HepG2 (cell line): ENCODE results near the gene ESYT1. TPM values are rescaled to one million over a fixed set of nuclear protein-coding genes. Genes with fewer than 3 reads are reported as not detected.
A peak's percentile ranks its signal among the peaks of the same experiment; 100 is the strongest.

Experiments
- ATF4 ChIP-seq, 2 experiments: fragments of 450-650 bp in 1 of 2; sonication (generic) in 1 of 2; formaldehyde crosslinking; IDR thresholded peaks; 2 replicates each; pipeline versions ENCODE4 v1.5.0 to v1.8.0; 2020 to 2022; ENCODE audit warnings: mild to moderate bottlenecking in 1 of 2, missing genetic modification reagents in 1 of 2
- ETS1 ChIP-seq: sonication (generic); formaldehyde crosslinking; IDR thresholded peaks from 2 replicates; pipeline ENCODE4 v1.4.0; 2020; ENCODE audit warnings: missing genetic modification reagents
- GABPB1 ChIP-seq: IDR thresholded peaks from 2 replicates; pipeline ENCODE4 v1.6.1; 2016; ENCODE audit warnings: mild to moderate bottlenecking, missing genetic modification reagents, moderate library complexity, missing compliant biosample characterization
- KLF13 ChIP-seq: sonication (generic); formaldehyde crosslinking; IDR thresholded peaks from 2 replicates; pipeline ENCODE4 v1.4.0; 2020; ENCODE audit warnings: mild to moderate bottlenecking, missing genetic modification reagents
- LRRFIP1 ChIP-seq: sonication (generic); formaldehyde crosslinking; conservative IDR thresholded peaks from 2 replicates; pipeline ENCODE4 v1.4.0; 2020; ENCODE audit warnings: missing genetic modification reagents
- MBNL3 ChIP-seq: fragments of 250-450 bp; sonication (Bioruptor Pico); conservative IDR thresholded peaks from 2 replicates; pipeline ENCODE4 v1.8.0; 2022; ENCODE audit warnings: mild to moderate bottlenecking, inconsistent platforms
- PHB2 ChIP-seq: fragments of 450-650 bp; IDR thresholded peaks from 2 replicates; pipeline ENCODE4 v1.6.1; 2018; ENCODE audit not compliant: partially characterized antibody
- RBAK ChIP-seq: sonication (generic); formaldehyde crosslinking; IDR thresholded peaks from 2 replicates; pipeline ENCODE4 v1.5.1; 2020; ENCODE audit warnings: mild to moderate bottlenecking, missing genetic modification reagents
- RFX5 ChIP-seq: IDR thresholded peaks from 2 replicates; pipeline ENCODE4 v1.6.1; 2011; ENCODE audit warnings: low read depth, low read length, improper control_type of control experiment
- THYN1 ChIP-seq: sonication (generic); formaldehyde crosslinking; IDR thresholded peaks from 2 replicates; pipeline ENCODE4 v1.8.1; 2023; ENCODE audit warnings: low read depth, mild to moderate bottlenecking, moderate library complexity, missing genetic modification reagents, borderline replicate concordance
- ZFP82 ChIP-seq: sonication (generic); formaldehyde crosslinking; IDR thresholded peaks from 2 replicates; pipeline ENCODE4 v1.5.1; 2020; ENCODE audit warnings: mild to moderate bottlenecking, missing genetic modification reagents, borderline replicate concordance
- ZNF326 ChIP-seq: sonication (generic); formaldehyde crosslinking; IDR thresholded peaks from 2 replicates; pipeline ENCODE4 v1.4.0; 2020; ENCODE audit warnings: missing genetic modification reagents, borderline replicate concordance
- ZNF496 ChIP-seq: sonication (generic); formaldehyde crosslinking; IDR thresholded peaks from 2 replicates; pipeline ENCODE4 v1.8.1; 2023; ENCODE audit warnings: mild to moderate bottlenecking, moderate library complexity, missing genetic modification reagents; ENCODE audit not compliant: insufficient replicate concordance
- ZNF710 ChIP-seq: sonication (generic); formaldehyde crosslinking; IDR thresholded peaks from 2 replicates; pipeline ENCODE4 v1.5.0; 2020; ENCODE audit warnings: mild to moderate bottlenecking, missing genetic modification reagents, borderline replicate concordance
- polyA plus RNA-seq, 8 experiments: library from polyadenylated mRNA; depleted of rRNA in 3 of 8; stranded (reverse) in 7 of 8; unstranded in 1 of 8; fragments of >200 nt; fragmentation: Illumina TruSeq in 4 of 8; extraction: Trizol in 4 of 8; gene quantifications; 2 replicates each; pipeline versions ENCODE4 v1.2.1 to v1.2.3, GENCODE V29; 2011 to 2016; ENCODE audit warnings: low read depth in 4 of 8, missing spikeins in 1 of 8, mixed read lengths in 1 of 8; ENCODE audit not compliant: insufficient read depth in 1 of 8
- total RNA-seq, 5 experiments: library from RNA; depleted of rRNA; stranded (reverse); fragments of >200 nt; fragmentation: Illumina TruSeq; extraction: Trizol; gene quantifications; 2 replicates each; pipeline ENCODE4 v1.2.3, GENCODE V29; 2016; ENCODE audit warnings: low read depth in 1 of 5
- TF ChIP-seq, protein P1 (sequence below): sonication (generic); formaldehyde crosslinking; IDR thresholded peaks from 2 replicates; pipeline ENCODE4 v1.8.0; 2022; ENCODE audit warnings: missing genetic modification reagents, low read depth, mild to moderate bottlenecking, borderline replicate concordance
- TF ChIP-seq, protein P2 (sequence below): sonication (generic); formaldehyde crosslinking; IDR thresholded peaks from 2 replicates; pipeline ENCODE4 v1.5.1; 2020; ENCODE audit warnings: mild to moderate bottlenecking, missing genetic modification reagents

ESYT1 gene
- total and polyA plus RNA-seq, 2 of the 13 experiments (the other 11 are each of a cell fraction or from before 2014, with no cell fraction given) = 66.9 to 71.0 TPM

DNA sequence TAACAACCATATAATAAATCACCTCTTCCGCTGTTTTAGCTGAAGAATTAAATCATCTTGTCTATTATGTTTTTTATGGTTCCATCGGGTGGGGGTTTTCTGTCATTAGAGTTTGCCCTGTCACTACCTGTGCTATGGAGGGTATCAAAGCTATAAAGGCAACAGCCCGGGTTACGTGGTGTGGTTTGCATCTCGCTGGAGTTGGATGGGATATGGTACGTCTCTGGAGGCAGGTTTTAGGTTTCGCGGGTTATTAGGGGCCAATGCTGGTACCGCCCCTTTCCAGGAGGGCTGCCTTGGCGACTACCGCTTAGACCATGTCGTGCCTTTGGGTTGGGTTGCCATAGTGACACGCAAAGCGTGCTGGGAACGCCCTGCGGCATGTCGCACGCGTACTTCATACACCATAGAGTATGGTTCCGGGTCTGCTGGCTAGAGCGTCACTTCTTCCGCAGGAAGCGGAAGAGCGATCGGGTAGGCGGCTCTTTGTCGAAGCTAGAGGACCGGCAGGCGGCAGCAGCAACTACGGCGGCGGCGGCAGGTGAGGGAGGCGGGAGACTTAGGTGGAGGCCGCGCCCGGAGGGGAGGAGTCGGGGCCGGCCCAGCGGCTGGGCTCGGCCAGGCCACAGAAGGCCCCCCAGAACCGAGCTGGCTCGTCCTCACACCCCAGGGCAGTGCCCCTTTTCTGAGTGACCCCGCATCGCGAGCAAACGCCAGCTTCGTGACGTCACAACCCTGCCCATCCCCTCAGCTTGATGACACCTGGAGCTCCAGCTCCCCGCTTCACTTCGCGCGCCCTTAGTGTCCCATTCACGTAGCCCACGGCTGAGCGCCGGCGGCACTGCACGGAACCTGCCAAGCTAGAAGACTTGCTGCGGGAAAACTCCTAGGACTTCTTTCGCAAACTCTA, 10.0 kb upstream of the ESYT1 start, which contains the start of gene ZC3H10 (continued):
- no peak for TF ChIP-seq LRRFIP1
- no peak for TF ChIP-seq KLF13 (CRISPR knock-in tag)
- 0 out of 2 replicates have a peak, but pooled peaks have one; percentile 60 for TF ChIP-seq RBAK (CRISPR knock-in tag)
- TF ChIP-seq, protein P1, sequence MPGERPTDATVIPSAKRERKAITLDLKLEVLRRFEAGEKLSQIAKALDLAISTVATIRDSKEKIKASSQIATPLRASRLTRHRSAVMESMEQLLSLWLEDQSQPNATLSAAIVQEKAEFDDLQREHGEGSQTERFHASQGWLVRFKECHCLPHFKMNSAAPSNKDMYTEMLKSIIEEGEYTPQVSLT = no peak
- TF ChIP-seq GABPB1 (CRISPR knock-in tag) = peak; percentile 99
- no peak for TF ChIP-seq ZNF326
- no peak for TF ChIP-seq THYN1 (CRISPR knock-in tag)
- no peak for TF ChIP-seq PHB2
- no peak for TF ChIP-seq ZFP82 (CRISPR knock-in tag)
- TF ChIP-seq ATF4 (CRISPR knock-in tag; IDR thresholded peaks at IDR 0.05) = peak in 1 of 2 experiments; percentile 57; a peak in 1 of 4 replicates
- TF ChIP-seq MBNL3 (CRISPR knock-in tag) = no peak
- no peak for TF ChIP-seq ETS1 (CRISPR knock-in tag)
- TF ChIP-seq RFX5 = peak; percentile 59
- TF ChIP-seq ZNF496 (CRISPR knock-in tag) = no peak
- TF ChIP-seq, protein P2, sequence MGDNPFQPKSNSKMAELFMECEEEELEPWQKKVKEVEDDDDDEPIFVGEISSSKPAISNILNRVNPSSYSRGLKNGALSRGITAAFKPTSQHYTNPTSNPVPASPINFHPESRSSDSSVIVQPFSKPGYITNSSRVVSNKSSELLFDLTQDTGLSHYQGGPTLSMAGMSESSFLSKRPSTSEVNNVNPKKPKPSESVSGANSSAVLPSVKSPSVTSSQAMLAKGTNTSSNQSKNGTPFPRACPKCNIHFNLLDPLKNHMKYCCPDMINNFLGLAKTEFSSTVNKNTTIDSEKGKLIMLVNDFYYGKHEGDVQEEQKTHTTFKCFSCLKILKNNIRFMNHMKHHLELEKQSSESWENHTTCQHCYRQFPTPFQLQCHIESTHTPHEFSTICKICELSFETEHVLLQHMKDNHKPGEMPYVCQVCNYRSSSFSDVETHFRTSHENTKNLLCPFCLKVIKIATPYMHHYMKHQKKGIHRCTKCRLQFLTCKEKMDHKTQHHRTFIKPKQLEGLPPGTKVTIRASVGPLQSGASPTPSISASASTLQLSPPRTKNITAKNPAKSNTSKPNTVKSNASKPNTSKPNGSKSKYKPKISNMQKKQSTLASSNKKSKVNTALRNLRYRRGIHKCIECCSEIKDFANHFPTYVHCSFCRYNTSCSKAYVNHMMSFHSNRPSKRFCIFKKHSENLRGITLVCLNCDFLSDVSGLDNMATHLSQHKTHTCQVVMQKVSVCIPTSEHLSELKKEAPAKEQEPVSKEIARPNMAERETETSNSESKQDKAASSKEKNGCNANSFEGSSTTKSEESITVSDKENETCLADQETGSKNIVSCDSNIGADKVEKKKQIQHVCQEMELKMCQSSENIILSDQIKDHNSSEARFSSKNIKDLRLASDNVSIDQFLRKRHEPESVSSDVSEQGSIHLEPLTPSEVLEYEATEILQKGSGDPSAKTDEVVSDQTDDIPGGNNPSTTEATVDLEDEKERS (CRISPR knock-in tag) = 0 out of 2 replicates have a peak, but pooled peaks have one; percentile 66
- TF ChIP-seq ZNF710 (CRISPR knock-in tag) = peak; percentile 57; the same call in 1 of the 2 replicates
